Muscle layer of colon (tissue), 2 donors: ENCODE measurements around the gene SDK2.

Experiments used
- H3K27ac ChIP-seq: one replicate; pipeline ENCODE4 v1.7.0; 2013; ENCODE audit warnings: low read depth, mild to moderate bottlenecking, low read length, moderate library complexity
- H3K27me3 ChIP-seq, 2 donors: one replicate each; pipeline ENCODE4 v1.7.0; 2013; ENCODE audit warnings: low read length in 2 of 2, mild to moderate bottlenecking in 2 of 2; ENCODE audit not compliant: insufficient read depth in 2 of 2, control insufficient read depth in 1 of 2
- H3K36me3 ChIP-seq: one replicate; pipeline ENCODE4 v1.7.0; 2013; ENCODE audit warnings: mild to moderate bottlenecking, low read length; ENCODE audit not compliant: insufficient read depth
- H3K4me1 ChIP-seq: one replicate; pipeline ENCODE4 v1.7.0; 2013; ENCODE audit warnings: mild to moderate bottlenecking, low read length; ENCODE audit not compliant: insufficient read depth
- H3K4me3 ChIP-seq, 2 donors: one replicate each; pipeline ENCODE4 v1.7.0; 2013; ENCODE audit warnings: low read length in 2 of 2, low read depth in 1 of 2, mild to moderate bottlenecking in 1 of 2, moderate library complexity in 1 of 2
- H3K9ac ChIP-seq: one replicate; pipeline ENCODE4 v1.7.0; 2013; ENCODE audit warnings: low read length
- H3K9me3 ChIP-seq: one replicate; pipeline ENCODE4 v1.7.0; 2013; ENCODE audit warnings: mild to moderate bottlenecking, low read length
- donor health status: abdominal sarcoma.
- donor health status: Adenocarcinoma of cecum.

The SDK2 gene

GRCh38 chr17:73414171-73414955 is 229.9 kb downstream of the SDK2 start:
- H3K27me3 ChIP-seq = no peaks in the 10 kb centered on the region
- H3K4me3 ChIP-seq = no peak overlapping the region
- no peak overlapping the region for H3K9ac ChIP-seq
- H3K36me3 ChIP-seq = no peaks in the 10 kb centered on the region
- no peaks in the 10 kb centered on the region for H3K9me3 ChIP-seq
- H3K4me1 ChIP-seq = no peaks in the 10 kb centered on the region
- H3K27ac ChIP-seq = no peak overlapping the region

GRCh38 chr17:73412914-73413313 is 231.3 kb downstream of the SDK2 start:
- Histone ChIP-seq H3K27me3 (no peaks in the 10 kb centered on the region), H3K36me3 (no peaks in the 10 kb centered on the region), H3K27ac (no peak overlapping the region), H3K4me1 (no peaks in the 10 kb centered on the region), H3K4me3 (no peak overlapping the region), H3K9ac (no peak overlapping the region), H3K9me3 (no peaks in the 10 kb centered on the region)

GRCh38 chr17:73411313-73411747 is 232.9 kb downstream of the SDK2 start:
- no peaks in the 10 kb centered on the region for H3K9me3 ChIP-seq
- H3K36me3 ChIP-seq = no peaks in the 10 kb centered on the region
- H3K9ac ChIP-seq = no peak overlapping the region
- H3K27ac ChIP-seq = no peak overlapping the region
- no peaks in the 10 kb centered on the region for H3K27me3 ChIP-seq
- H3K4me3 ChIP-seq = no peak overlapping the region
- no peaks in the 10 kb centered on the region for H3K4me1 ChIP-seq

- no peaks in the 10 kb centered on the region for H3K27me3 ChIP-seq
- H3K9me3 ChIP-seq = no peaks in the 10 kb centered on the region
- no peak overlapping the region for H3K4me3 ChIP-seq
- H3K27ac ChIP-seq = no peak overlapping the region
- H3K4me1 ChIP-seq = no peaks in the 10 kb centered on the region
- no peak overlapping the region for H3K9ac ChIP-seq
- no peaks in the 10 kb centered on the region for H3K36me3 ChIP-seq
These were observed 233.5 kb downstream of the SDK2 start for GRCh38 chr17:73410586-73411312.

GRCh38 chr17:73404246-73404645 is 240.0 kb downstream of the SDK2 start:
- H3K9me3 ChIP-seq = no peaks in the 10 kb centered on the region
- H3K27ac ChIP-seq = no peak overlapping the region
- H3K4me3 ChIP-seq = no peak overlapping the region
- no peaks in the 10 kb centered on the region for H3K27me3 ChIP-seq
- H3K9ac ChIP-seq = no peak overlapping the region
- H3K36me3 ChIP-seq = no peaks in the 10 kb centered on the region
- no peaks in the 10 kb centered on the region for H3K4me1 ChIP-seq

- Histone ChIP-seq H3K36me3 (no peaks in the 10 kb centered on the region), H3K4me1 (no peaks in the 10 kb centered on the region), H3K27me3 (no peaks in the 10 kb centered on the region), H3K9me3 (no peaks in the 10 kb centered on the region), H3K4me3 (no peak overlapping the region), H3K9ac (no peak overlapping the region), H3K27ac (no peak overlapping the region)
These were observed 241.8 kb downstream of the SDK2 start for GRCh38 chr17:73402466-73402865.

GRCh38 chr17:73401911-73402310 is 242.3 kb downstream of the SDK2 start:
- Histone ChIP-seq H3K36me3 (no peaks in the 10 kb centered on the region), H3K27ac (no peak overlapping the region), H3K9ac (no peak overlapping the region), H3K9me3 (no peaks in the 10 kb centered on the region), H3K4me1 (no peaks in the 10 kb centered on the region), H3K4me3 (no peak overlapping the region), H3K27me3 (no peaks in the 10 kb centered on the region)

GRCh38 chr17:73400915-73401545 is 243.2 kb downstream of the SDK2 start:
- no peak overlapping the region for H3K4me3 ChIP-seq
- H3K9ac ChIP-seq = no peak overlapping the region
- no peaks in the 10 kb centered on the region for H3K9me3 ChIP-seq
- no peaks in the 10 kb centered on the region for H3K4me1 ChIP-seq
- no peak overlapping the region for H3K27ac ChIP-seq
- H3K27me3 ChIP-seq = no peaks in the 10 kb centered on the region
- no peaks in the 10 kb centered on the region for H3K36me3 ChIP-seq

- Histone ChIP-seq H3K4me1 (no peaks in the 10 kb centered on the region), H3K27me3 (no peaks in the 10 kb centered on the region), H3K4me3 (no peak overlapping the region), H3K9ac (no peak overlapping the region), H3K27ac (no peak overlapping the region), H3K36me3 (no peaks in the 10 kb centered on the region), H3K9me3 (no peaks in the 10 kb centered on the region)
These were observed 245.2 kb downstream of the SDK2 start for GRCh38 chr17:73399056-73399455.

GRCh38 chr17:73397856-73398540 is 246.2 kb downstream of the SDK2 start:
- Histone ChIP-seq H3K36me3 (no peaks in the 10 kb centered on the region), H3K4me1 (no peaks in the 10 kb centered on the region), H3K27ac (no peak overlapping the region), H3K27me3 (no peaks in the 10 kb centered on the region), H3K9me3 (no peaks in the 10 kb centered on the region), H3K4me3 (no peak overlapping the region), H3K9ac (no peak overlapping the region)

GRCh38 chr17:73397278-73397826 is 246.9 kb downstream of the SDK2 start:
- no peaks in the 10 kb centered on the region for H3K27me3 ChIP-seq
- H3K9ac ChIP-seq = no peak overlapping the region
- H3K27ac ChIP-seq = no peak overlapping the region
- no peaks in the 10 kb centered on the region for H3K36me3 ChIP-seq
- no peaks in the 10 kb centered on the region for H3K4me1 ChIP-seq
- no peak overlapping the region for H3K4me3 ChIP-seq
- no peaks in the 10 kb centered on the region for H3K9me3 ChIP-seq
